ENCODE measurements around the gene MYMK.

MYMK gene

DNA sequence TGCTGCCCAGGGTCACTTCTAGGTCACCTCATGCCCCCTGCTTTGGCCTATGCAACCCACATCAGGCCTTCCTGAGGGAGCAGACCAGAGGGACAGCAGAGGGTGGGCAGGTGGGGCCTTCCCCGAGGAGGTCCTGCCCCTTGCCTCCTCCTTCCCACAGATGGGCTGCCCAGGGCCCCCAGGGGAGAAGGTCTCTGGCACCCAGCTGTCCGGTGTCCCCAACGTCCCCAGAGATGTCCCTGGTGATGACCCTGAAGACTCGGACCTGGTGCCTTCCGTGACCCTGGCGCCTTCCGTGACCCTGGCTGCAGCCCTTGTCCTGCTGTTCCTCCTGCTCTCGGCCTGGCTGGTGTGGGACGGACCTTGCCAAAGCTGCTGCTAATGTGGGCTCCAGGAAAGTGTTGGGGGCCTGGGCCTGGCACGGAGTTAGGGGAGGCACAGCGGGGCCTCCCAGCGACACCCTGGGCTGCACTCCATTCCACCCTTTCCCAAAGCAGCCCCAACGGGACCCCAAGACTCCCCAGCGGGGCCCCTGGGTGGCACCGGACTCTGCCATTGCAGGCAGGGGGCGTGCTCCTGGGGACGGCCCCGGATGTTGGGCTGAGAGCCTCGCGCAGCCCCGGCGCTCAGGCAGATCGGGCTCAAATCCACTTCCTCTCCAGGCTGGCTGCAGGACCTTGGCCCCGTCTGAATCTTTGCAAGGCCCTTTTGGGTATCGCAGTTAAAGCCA lies 39.1 kb downstream of the MYMK start:
- no peak for DNase-seq (ENCODE audit: low read depth)

DNA sequence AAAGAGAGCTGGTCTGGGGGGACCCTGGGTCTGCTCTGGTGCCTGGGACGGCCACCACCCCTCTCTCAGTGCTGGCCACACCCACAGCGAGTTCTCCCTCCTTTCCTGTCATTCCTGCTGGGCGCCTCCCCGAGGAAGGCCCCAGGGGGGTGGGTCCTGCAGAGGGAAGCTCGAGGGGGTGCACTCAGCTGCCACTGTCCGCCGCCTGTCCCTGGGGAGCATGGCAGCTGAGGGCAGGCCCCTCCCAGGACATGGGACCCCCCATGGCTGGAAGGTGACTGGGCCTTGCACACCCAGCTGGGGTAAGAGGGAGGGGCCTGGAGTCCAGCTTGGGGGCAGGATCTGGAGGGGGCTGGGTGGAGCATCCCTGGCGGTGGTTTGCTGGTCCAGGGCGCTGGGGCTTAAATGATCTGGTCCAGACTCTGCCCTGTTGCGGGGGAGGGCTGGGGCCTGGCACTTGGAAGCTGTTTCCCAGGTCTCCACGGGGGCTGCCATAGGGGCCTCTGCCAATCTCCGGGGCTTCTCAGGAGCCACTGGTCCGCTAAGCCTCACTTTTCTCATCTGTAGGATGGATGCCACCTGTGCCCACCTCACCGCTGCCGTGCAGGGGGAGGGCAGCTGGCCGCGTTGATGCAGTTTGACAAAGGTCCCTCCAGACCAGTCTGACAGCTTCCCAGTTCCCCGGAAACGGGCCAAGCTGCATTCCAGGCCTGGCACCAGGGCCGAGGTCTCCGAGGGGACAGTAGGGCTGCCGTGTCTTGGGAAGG lies 39.9 kb downstream of the MYMK start:
- DNase-seq (ENCODE audit: low read depth): no peak

- DNase-seq (ENCODE audit: low read depth): no peak
Measured at GRCh38 chr9:133483611-133484010, 41.1 kb downstream of the MYMK start.

DNA sequence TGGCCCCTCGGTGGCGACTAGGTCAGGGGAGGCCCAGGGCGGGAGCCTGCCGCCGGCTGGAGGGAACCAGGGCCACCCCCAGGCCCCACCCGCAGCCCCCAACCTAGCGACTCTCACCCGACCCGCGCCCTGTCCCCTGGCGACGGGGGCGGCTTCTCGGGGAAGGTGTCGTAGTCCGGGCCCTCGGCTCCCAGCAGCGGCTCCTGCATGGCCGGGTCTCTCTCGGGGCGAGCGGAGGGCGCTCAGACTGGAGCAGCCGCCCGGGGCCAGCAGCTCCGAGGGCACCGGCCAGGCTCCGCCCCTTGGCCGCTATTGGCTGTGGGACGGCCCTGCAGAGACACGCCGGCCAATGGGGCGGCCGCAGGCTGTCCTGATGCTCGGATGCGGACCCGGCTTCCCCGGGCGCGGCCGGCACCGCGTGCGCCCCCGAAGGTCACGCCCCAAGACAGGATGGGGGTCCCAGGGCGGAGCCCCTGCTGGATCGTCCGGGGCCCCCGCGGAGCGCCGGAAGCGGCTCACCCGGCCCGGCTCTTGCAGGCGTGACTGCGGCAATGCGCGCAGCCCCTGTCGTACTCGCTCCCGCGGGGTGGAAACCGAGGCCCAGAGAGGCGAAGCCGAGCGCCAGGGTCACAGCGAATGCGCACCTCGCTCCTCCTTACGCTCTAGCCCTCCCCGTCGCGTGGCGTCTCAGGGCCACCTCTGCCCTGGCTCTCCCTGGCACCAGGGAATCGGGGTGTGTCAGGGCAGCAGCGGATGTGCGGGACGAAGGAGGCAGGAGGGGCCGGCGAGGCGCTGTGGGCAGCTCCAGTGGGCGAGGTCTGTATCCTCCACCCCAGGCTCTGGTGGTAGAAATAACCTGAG lies 45.7 kb downstream of the MYMK start, which contains the start of gene SLC2A6:
SLC2A6 (minus strand) TSS at position 249 of the 861 bp plus-strand sequence; CDS start at position 209, 40 bp downstream.
- DNase-seq (ENCODE audit: low read depth): peak; percentile 74

- DNase-seq (ENCODE audit: low read depth): no peak
Measured at GRCh38 chr9:133477992-133478850, 46.5 kb downstream of the MYMK start.

GRCh38 chr9:133477461-133477860 lies 47.3 kb downstream of the MYMK start:
- no peak for DNase-seq (ENCODE audit: low read depth)

DNA sequence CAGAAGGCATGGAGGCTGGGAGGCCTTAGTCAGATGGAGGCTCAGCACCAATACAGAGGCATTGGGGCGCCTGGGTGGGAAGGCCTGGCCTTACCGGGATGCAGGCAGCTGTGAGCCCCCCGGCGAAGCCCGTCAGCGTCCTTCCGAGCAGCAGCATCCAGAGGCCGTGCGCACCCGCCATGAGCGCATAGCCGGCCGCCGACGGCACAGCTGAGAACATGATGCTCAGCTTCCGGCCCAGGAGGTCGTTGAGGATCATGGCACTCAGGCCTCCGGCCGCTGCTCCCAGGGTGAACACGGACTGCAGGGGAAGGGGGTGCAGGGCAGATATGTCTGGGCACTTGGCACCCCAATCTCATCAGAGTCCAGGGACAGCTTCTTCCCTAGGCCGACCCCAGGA lies 47.8 kb downstream of the MYMK start:
- DNase-seq (ENCODE audit: low read depth): no peak

GRCh38 chr9:133476036-133476931 lies 48.5 kb downstream of the MYMK start:
- DNase-seq (ENCODE audit: low read depth): no peak

DNA sequence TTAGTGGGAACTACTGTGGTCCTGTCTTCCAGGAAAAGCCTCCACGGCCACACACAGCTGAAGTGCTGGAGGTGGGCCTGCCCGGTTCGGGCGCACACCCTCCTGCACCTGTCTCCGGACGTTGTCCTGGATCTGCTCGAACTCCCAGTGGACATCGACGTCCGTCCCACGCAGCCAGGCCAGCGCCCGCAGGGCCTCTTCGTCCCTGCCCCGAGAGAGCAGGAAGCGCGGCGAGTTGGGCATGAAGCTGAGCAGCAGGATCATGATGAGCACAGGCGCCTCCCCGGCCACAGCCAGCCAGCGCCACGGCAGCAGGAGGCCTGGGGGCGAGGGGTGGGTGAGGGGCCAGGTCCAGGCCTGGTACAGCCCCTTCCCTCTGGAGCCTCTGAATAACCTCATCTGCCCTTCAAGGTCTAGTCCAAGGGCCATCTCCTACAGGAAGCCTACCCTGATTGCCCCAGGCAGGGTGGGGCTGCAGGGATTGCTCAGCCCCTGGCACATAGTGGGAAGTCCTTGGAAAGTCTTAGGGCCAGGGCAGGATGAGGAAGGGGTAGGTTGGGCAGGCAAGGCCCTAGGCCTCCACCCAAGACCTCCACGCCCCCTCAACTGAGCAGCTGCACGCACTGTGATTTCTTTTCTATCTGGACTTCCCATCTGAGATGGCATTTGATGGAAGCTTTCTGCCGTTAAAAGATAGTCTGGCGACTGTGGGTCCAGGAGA lies 49.3 kb downstream of the MYMK start:
- DNase-seq (ENCODE audit: low read depth): no peak

DNA sequence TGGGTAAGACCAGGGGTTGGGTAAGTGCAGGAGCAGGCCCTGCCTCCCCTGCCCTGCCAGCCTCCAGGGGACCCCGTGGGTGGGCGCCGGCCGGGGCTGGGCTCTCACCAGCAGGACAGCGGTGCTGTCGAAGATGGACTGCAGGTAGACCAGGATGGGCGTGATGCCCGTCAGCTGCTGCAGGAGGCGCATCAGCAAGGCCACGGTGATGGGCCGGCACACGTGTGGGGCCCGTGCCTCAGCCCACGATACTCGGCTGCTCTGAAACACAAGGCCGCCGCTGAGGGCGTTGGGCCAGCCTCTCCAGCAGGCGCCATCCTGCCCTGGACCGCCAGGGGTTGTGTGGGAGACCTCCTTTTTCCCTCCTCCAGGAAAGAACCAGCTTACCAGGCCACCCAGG lies 49.9 kb downstream of the MYMK start:
- no peak for DNase-seq (ENCODE audit: low read depth)

DNA sequence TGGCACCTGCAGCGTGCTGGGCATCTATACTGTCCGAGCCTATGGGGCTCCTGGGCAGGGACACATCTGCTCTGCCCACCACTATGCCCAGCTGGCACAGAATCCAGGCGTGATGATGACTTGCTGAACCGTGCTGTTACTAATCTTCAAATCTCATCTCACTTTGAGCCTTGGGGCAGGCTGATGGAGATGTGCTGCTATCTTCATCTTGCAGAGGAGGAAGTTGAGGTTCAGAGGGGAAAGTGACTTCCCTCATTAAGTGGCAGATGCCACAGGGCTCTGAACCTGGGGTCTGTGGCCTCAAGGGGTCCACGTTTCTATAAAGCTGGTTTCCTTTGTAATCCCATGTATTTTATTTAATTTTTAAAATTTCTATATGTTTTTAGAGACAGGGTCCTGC lies 50.5 kb downstream of the MYMK start:
- no peak for DNase-seq (ENCODE audit: low read depth)

DNA sequence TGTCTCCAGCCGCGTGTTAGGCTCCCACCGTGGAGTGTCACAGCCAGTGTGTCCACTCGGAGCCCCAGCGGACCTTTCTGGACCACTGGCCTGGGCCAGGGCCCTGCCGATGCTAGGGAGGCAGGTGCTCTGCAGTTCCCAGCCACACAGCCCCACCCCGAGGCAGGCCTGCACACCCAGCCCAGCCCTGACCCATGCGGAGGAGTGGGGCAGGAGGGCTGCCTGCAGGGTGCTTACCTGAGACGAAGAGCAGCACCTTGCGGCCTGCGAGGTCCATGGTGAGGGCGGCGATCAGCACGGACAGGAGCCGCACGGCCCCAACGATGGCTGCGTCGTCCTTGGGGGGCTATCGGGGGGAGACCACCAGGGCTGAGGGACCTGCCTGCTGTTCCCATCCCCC lies 51.0 kb downstream of the MYMK start:
- no peak for DNase-seq (ENCODE audit: low read depth)

DNA sequence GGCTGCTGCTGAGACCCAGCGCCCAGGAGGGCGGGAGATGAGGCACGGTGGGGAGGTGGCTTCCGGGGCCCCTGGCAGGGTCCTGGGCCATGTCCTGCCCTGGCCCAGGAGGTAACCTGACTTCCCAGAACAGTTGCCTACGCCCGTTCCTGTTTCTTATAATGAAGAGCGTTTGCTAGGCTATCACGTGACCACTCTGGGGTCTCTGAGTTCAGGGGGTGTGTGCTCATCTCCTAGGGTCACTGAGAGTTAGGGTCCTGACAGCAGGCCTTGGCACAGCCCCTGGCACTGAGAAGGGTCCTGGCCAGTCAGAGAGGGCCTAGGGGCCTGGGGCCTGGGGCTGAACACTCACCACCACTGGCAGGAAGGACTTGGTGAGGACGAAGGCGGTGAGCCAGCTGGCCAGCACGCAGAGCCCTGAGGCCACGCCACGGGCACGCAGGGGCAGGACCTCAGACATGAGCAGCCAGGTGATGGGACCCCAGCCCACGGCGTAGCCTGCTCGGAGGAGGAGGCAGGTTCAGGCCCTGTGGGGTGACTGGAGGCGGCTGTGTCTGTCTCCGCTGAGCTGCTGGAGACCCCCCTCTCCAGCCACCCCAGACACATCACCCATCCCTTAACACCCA lies 51.9 kb downstream of the MYMK start:
- no peak for DNase-seq (ENCODE audit: low read depth)

GRCh38 chr9:133472277-133472645 lies 52.5 kb downstream of the MYMK start:
- DNase-seq (ENCODE audit: low read depth): no peak

GRCh38 chr9:133471551-133472276 lies 53.0 kb downstream of the MYMK start:
- no peak for DNase-seq (ENCODE audit: low read depth)

DNA sequence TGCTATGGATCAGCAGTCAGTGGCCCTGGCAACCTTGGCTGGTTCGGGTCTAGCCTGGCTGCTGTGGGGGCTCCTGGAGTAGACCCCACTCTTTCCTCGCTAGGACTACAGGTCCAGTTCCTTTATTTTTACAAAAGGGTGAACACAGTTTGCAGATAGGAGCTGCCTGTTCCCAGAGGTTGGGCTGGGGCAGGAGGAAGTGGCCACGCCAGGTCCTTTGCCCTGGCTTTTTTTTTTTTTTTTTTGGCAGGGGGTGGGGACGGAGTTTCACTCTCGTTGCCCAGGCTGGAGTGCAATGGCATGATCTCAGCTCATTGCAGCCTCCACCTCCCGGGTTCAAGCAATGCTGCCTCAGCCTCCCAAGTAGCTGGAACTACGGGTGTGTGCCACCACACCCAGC lies 53.8 kb downstream of the MYMK start:
- no peak for DNase-seq (ENCODE audit: low read depth)

- DNase-seq (ENCODE audit: low read depth): no peak
Measured at GRCh38 chr9:133470427-133470924, 54.3 kb downstream of the MYMK start.

- DNase-seq (ENCODE audit: low read depth): no peak
Measured at GRCh38 chr9:133468777-133469421, 55.9 kb downstream of the MYMK start.
